HG02852 (cell line): Measurements from ENCODE around the gene LILRA1.
"Not testable (repeated sequence)": the region's sequence is repeated elsewhere in the genome, so short reads cannot be mapped to it uniquely, and the experiment has no call there.

Experiments
- ATAC-seq: cut with Tn5 transposase; IDR thresholded peaks from one replicate; pipeline ENCODE4 v1.9.1; 2021; ENCODE audit warnings: mild to moderate bottlenecking, moderate library complexity; ENCODE audit not compliant: unreplicated experiment

The LILRA1 gene

DNA sequence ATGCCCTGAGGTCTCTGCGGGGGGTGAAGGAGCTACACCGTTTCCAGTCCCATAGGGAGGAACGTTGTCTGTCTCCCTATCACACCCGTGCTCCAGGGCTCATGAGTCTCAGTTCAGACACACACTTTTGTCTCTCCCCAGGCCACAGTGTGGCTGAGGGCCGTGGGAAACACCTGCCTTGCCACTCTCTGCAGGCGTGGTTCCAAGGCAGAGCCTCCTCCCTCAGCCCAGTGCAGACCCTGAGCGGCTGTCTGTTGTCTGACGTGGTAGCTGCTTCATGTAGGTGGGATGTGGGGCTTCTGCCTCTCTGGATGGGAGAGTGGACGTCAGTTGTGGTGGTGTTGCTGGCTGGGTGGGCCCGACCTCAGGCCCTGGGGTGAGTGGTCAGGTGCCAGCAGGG is 30.8 kb downstream of the LILRA1 start:
- ATAC-seq: not testable (repeated sequence)

DNA sequence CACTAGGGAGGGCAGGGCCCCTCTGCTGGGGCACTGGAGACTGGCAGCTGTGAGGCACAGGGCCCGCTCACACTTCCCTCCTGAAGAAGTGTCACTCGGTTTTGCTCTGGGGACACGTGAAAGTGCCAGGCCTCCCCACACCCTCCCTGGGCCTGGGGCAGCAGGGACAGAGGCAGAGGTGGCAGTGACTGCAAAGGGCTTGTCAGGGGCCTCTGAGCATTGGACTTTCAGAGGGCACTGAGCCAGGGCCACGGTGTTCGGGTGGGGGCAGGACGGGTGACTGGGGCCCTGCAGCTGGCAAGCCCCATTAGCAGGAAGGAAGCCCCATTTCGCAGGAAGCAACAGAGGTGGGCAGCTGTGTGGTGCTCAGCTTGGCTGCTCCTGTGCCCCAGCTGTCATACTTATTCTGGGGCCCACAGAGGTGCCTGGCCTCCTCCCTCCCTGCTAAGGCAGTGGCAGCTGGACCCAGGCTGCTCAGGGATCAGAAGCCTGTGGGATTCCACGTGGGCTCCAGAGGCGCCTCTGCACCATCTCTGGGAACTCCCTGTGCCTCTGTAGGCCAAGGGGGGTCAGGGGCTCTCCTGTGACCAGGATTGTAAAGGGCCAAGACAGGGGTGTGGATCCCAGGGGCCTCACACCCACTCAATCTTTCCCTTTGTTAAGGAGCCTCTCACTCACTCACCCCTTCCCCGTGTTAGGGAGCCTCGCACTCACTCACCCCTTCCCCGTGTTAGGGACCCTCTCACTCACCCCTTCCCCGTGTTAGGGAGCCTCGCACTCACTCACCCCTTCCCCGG is 31.7 kb downstream of the LILRA1 start:
- ATAC-seq: not testable (repeated sequence)

DNA sequence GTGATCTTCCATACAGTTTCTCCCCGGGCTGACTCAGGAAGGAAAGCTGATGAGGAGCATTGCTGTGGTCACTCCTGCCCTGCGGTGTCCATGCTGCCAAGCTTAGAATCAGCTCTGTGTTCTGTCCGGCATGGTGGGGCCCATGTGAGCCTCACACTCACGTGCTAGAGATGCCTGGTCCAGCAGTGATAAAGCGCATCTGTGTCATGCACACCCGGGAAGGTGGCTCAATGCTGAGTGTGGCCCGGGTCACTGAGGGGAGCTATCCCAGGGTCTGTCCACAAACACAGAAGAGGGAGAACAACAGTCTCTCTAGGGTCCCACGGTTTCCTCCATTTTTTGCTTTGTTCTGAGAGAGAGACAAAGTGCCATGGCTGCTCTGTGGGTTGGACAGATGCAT is 33.3 kb downstream of the LILRA1 start:
- ATAC-seq: no peak

DNA sequence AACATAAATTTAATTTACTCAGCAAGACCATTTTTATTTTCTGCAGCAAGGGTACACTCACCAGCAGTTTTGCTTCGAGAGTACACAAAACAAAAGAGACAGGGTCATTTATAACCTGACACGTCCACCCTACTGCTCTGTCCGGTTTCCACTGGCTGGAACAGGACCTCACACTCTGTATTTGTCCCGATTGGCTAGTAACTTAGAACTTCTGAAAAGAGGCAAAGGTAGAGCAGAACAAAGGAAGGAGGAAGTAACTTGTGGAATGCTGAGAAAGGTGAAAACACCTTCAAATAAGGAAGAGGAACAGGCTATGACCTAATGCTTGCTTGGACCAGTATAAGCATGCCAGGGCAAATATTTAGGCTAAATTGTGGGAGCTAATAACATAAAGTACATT is 34.5 kb downstream of the LILRA1 start:
- ATAC-seq: not testable (repeated sequence)

DNA sequence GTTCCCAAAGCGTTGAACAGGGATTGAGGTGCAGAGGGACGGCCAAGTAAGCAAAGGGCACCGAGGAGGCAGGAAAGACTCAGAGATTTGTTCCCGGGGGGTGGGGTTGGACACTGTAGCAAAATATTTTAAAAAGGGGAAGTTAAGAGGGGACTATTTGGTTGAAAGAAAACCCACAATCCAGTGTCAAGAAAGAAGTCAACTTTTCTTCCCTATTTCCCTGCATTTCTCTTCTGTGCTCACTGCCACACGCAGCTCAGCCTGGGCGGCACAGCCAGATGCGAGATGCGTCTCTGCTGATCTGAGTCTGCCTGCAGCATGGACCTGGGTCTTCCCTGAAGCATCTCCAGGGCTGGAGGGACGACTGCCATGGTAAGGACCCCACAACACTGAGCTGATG is 36.8 kb downstream of the LILRA1 start, which contains the start of gene LILRB1:
LILRB1 (plus strand) TSS at position 223 of the 400 bp plus-strand sequence. CDS start 590 bp downstream, outside the sequence.
- not testable (repeated sequence) for ATAC-seq

DNA sequence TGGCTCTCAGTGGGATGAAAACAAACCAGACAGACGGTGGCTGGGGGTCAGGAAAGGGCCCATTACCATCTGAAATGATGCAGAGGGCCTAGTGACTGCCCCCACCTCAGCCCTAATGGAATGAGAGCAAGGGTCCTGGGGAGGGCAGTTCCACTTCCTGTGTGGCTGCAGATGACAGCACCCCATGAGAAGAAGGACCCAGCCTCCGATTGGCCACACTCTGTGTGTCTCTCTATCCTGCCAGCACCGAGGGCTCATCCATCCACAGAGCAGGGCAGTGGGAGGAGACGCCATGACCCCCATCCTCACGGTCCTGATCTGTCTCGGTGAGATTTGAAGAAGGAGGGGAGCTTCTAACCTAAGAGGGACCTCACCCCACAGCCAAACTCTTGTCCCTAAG is 37.4 kb downstream of the LILRA1 start:
- ATAC-seq: no peak

DNA sequence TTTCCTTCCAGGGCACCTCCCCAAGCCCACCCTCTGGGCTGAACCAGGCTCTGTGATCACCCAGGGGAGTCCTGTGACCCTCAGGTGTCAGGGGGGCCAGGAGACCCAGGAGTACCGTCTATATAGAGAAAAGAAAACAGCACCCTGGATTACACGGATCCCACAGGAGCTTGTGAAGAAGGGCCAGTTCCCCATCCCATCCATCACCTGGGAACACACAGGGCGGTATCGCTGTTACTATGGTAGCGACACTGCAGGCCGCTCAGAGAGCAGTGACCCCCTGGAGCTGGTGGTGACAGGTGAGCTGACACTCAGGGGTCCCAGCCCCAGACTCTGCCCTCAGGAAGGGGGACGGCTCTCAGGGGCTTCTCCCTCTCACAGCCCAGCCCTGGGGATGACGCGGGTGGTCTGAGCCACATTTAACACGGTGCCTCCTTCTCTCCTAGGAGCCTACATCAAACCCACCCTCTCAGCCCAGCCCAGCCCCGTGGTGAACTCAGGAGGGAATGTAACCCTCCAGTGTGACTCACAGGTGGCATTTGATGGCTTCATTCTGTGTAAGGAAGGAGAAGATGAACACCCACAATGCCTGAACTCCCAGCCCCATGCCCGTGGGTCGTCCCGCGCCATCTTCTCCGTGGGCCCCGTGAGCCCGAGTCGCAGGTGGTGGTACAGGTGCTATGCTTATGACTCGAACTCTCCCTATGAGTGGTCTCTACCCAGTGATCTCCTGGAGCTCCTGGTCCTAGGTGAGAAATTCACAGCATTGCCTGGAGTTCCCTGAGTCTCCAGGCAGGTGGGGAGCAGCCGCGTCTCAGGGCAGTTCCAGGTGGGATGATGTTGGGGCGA is 38.3 kb downstream of the LILRA1 start:
- not testable (repeated sequence) for ATAC-seq

DNA sequence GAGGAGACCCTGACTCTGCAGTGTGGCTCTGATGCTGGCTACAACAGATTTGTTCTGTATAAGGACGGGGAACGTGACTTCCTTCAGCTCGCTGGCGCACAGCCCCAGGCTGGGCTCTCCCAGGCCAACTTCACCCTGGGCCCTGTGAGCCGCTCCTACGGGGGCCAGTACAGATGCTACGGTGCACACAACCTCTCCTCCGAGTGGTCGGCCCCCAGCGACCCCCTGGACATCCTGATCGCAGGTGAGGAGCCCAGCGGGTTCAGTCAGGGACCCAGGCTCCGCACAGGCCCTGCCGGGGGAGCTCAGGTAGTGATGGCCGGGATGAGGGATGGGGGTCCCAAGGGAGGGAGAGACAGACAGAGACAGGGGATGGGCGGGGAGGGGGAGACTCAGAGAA is 39.1 kb downstream of the LILRA1 start:
- not testable (repeated sequence) for ATAC-seq

DNA sequence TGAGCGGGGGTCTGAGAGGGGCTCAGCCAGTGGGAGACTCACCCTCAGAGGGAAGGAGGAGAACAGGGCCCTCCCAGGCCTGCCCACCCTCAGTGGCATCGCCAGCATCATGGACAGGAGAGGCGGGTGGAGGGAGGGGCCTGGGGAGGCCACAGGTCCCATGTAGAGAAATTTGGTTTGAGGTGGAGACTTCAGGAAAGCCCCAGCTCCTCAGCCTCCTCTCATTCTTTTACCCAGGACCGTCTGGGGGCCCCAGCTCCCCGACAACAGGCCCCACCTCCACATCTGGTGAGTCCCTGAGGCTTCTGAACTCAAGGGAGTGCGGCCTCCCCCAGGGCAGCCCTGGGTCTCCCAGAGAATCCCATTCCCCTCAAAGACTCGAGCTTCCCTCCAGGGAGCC is 40.0 kb downstream of the LILRA1 start:
- ATAC-seq: no peak

DNA sequence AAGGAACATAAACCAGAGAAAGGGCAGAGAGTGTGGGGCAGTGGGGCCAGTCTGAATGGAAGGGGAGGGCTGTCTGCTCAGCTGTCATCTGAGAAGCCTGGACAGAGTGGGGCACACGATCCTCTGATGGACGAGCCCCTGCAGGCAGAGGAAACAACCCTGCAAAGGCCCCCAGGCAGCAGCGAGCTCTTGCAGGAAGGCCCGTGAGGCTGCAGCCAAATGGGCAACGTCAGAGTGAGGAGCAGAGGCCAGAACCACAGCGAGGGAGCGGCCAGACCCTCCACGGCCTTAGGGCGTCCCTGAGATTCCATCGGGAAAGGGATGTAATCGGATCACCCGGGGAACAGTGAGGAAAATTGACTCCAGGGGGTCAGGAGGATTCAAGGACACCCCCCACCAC is 42.6 kb downstream of the LILRA1 start:
- ATAC-seq: not testable (repeated sequence)

DNA sequence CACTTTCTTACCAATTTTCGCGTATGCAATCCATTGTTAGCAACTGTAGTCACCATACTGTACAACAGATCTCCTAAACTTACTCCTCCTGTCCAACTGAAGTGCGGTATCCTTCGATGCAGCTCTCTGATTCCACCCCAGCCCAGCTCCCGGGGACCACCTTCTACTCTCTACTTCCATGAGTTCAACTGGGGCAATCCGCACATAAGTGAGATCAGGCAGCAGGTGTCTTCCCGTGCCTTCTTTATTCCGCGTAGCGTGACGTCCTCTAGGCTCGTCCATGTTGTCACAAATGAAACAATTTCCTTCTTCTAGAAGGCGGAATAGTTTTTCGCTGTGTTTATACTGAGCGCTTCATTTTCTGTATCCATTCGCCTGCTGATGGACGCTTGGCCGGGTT is 45.3 kb downstream of the LILRA1 start:
- ATAC-seq: no peak

DNA sequence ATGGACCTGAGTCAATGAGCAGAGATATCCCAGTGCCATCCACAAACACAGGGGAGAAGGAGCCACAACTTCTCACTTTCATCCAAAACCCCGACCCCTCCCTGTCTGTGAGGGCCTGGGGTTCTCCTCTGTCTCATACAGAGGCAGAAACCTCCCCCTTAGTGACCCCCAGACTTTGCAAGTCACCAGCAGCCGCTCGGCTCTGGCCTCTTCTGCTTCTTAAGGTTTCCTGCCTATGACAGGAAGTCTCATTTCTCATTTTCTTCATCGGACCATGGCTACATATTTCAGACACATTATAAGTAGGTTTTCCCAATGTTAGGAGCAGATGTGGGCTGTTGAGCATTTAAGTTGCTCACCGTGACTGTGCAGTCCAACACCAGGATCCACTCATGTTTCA is 49.5 kb downstream of the LILRA1 start:
- not testable (repeated sequence) for ATAC-seq

DNA sequence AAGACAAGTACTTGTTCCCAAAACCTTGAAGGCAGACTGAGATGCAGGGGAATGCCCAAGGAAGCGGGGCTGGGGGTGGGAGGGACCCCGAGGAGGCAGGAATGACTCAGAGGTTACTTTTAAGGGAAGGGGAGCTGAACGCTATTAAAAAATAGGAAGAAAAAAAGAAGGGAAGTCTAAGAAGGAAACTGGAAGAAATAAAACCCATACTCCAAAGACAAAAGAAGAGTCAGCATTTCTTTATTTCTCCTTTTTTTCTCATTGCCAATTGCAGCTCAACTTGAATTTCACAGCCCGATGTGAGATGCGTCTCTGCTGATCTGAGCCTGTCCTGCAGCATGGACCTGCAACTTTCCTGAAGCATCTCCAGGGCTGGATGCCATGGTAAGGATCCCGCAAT is 50.2 kb downstream of the LILRA1 start:
- ATAC-seq: not testable (repeated sequence)

DNA sequence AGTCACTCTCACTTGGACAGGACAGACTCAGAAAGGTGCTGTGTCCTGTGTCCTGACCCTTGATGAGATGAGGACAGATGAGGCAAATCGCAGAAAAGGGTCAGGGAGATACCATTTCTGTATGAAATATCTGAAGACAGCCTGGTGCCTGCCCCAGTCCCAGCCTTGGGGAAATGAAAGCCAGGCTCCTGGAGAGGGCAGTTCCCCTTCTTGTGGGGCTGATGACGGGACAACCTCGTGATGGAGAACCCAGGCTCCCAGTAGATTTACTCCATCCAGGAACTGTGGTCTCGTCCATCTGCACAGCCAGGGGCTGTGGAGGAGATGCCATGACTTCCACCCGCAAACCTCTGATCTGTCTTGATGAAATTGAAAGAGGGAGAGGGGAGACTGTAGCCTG is 50.6 kb downstream of the LILRA1 start:
- ATAC-seq: no peak

DNA sequence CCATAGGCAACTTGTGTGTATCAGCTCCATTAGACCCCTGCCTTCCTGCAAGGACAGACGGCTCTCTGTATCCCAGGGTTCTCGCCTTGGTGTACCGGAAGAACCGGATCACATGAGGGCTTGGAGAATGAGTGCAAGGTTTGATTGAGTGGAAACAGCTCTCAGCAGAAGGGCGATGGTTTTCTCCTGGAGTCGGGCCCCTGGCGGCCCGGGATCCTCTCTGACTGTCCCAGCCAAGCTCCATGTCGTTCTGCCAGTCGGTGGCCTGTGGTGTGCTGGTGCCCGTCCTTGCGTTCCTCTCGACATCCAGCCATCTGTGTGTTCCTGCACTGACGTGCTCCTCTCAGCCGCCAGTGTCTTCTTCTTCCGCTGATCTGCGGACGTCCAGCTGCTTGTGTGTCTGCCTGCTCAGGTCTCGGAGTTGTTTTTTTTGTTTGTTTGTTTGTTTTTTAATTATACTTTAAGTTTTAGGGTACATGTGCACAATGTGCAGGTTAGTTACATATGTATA is 53.0 kb downstream of the LILRA1 start:
- ATAC-seq: no peak

DNA sequence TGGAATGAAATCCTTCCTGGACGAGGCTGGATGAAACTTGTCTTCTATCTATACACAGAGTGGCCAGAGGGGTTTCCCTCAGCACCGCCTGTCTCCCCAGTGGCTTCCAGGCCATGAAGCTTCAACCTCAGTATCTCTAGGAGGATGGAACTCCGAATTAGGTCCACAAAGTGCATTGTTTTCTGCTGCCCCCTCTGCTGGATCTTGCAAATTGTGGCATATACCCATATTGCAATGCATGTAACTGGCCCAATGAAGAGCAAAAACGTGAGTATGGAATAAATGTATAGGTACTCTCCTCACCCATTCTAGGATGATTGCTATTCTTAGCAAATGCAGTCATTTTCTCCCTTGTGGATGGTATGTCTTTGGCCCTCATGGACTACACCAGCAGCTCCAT is 54.7 kb downstream of the LILRA1 start:
- ATAC-seq: no peak

DNA sequence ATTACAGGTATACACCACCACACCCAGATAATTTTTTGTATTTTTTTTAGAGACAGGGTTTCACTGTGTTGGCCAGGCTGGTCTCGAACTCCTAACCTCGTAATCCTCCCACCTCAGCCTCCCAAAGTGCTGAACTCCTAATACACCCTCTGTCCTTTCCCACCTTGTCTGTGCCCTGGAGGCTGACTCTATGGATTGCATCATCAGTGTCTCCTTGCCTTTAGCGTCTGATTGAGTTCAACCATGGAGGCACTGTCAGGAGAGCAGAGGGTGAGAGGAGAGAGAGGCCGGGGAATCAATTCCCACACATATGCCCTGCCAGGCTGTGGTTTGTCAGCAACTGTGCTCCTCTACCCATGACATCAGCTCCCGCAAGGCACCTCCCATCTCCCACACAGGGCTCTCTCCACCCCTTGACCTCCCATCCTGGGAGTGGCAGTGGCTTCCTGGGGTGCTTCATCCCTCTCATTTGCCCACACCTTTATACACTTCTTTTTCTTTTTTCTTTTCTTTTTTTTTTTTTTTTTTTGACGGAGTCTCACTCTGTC is 56.8 kb downstream of the LILRA1 start:
- no peak for ATAC-seq
